ENCODE results near the gene KIF26B.

Gene KIF26B

DNA sequence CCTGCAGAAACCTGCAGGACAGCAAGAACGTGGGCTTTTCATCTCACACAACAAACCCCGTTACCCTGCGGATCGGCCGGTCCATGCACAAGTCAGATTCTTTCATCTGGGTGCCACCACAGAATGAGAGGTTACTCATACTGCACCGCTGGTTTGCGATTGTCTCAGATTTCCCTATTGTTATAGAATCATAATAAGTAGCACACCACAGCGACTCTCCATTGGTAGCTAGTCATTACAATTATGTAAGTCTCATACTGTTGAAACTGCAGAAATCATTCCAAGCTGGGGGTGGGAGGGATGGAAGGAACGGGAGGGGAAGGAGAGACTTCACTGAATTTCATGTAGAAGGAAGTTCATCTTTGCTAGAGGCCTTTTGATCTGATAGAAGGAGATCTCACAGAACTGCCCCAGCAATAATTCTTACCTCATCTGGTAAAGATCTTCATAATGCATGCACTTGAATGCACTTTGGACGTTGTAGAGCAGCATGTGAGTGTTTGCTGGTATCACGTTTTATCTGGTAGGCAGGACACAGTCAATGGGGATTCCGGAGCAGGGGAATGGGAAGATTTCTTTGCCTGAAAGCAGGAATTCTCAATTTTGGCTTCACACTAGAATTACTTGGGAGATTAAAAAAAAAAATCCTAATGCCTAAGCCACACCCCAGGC is 221.1 kb downstream of the KIF26B start:
- no peaks in the 10 kb centered on the region for H3K36me3 ChIP-seq (ENCODE audit: low read length)
- H3F3A ChIP-seq (ENCODE audit: insufficient read depth) = no peaks in the 10 kb centered on the region
- no peak overlapping the region for H2AFZ ChIP-seq (ENCODE audit: low read depth, low read length, severe bottlenecking)
- no peak for TF ChIP-seq EZH2phosphoT487 (conservative IDR thresholded peaks at IDR 0.05; ENCODE audit: low read length)
- TF ChIP-seq, protein P1, sequence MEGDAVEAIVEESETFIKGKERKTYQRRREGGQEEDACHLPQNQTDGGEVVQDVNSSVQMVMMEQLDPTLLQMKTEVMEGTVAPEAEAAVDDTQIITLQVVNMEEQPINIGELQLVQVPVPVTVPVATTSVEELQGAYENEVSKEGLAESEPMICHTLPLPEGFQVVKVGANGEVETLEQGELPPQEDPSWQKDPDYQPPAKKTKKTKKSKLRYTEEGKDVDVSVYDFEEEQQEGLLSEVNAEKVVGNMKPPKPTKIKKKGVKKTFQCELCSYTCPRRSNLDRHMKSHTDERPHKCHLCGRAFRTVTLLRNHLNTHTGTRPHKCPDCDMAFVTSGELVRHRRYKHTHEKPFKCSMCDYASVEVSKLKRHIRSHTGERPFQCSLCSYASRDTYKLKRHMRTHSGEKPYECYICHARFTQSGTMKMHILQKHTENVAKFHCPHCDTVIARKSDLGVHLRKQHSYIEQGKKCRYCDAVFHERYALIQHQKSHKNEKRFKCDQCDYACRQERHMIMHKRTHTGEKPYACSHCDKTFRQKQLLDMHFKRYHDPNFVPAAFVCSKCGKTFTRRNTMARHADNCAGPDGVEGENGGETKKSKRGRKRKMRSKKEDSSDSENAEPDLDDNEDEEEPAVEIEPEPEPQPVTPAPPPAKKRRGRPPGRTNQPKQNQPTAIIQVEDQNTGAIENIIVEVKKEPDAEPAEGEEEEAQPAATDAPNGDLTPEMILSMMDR (IDR thresholded peaks at IDR 0.05; ENCODE audit: insufficient read depth, low read length, poor library complexity, severe bottlenecking) = no peak
- H3K4me3 ChIP-seq (ENCODE audit: insufficient read depth, low read length, poor library complexity, severe bottlenecking) = no peak overlapping the region
- no peaks in the 10 kb centered on the region for H4K20me1 ChIP-seq (ENCODE audit: low read depth, low read length)
- H3K9ac ChIP-seq (ENCODE audit: low read length) = no peak overlapping the region
- H3K27me3 ChIP-seq (ENCODE audit: low read length) = no peaks in the 10 kb centered on the region
- H3K4me2 ChIP-seq (ENCODE audit: low read depth, low read length, poor library complexity, severe bottlenecking) = no peak overlapping the region
- H3K27ac ChIP-seq (ENCODE audit: low read depth, low read length) = no peak overlapping the region
- no peaks in the 10 kb centered on the region for H3K79me2 ChIP-seq (ENCODE audit: insufficient read depth, low read length)
- H3K9me3 ChIP-seq (ENCODE audit: insufficient read depth, low read length) = no peaks in the 10 kb centered on the region
- H3K9me2 ChIP-seq (replicated peaks; ENCODE audit: insufficient read depth, low read length) = no peaks in the 10 kb centered on the region

DNA sequence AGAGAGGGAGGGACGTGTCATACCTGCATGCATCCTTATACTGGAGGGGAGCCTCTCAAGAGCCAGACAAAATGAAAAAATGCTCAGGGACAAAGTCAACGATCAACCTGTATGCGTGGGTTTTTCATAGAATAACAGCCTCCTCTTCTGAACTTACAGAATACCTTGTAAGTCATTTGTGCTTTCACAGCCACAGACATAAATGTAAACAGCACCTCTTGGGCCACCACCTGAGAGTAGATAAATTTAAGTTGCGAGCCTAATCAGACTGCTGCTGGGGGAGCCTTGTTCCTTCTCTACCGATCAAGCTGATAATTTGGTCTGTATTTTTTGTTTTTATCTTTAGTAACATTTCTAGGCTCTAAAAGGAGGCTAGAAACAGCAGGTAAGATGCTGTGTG is 223.1 kb downstream of the KIF26B start:
- H2AFZ ChIP-seq (ENCODE audit: low read depth, low read length, severe bottlenecking) = no peak overlapping the region
- no peaks in the 10 kb centered on the region for H4K20me1 ChIP-seq (ENCODE audit: low read depth, low read length)
- TF ChIP-seq, protein P1 (IDR thresholded peaks at IDR 0.05; ENCODE audit: insufficient read depth, low read length, poor library complexity, severe bottlenecking) = no peak
- TF ChIP-seq EZH2phosphoT487 (conservative IDR thresholded peaks at IDR 0.05; ENCODE audit: low read length) = no peak
- no peak overlapping the region for H3K4me3 ChIP-seq (ENCODE audit: insufficient read depth, low read length, poor library complexity, severe bottlenecking)
- no peaks in the 10 kb centered on the region for H3K27me3 ChIP-seq (ENCODE audit: low read length)
- no peaks in the 10 kb centered on the region for H3K36me3 ChIP-seq (ENCODE audit: low read length)
- no peak overlapping the region for H3K4me2 ChIP-seq (ENCODE audit: low read depth, low read length, poor library complexity, severe bottlenecking)
- no peak overlapping the region for H3K9ac ChIP-seq (ENCODE audit: low read length)
- no peaks in the 10 kb centered on the region for H3F3A ChIP-seq (ENCODE audit: insufficient read depth)
- no peaks in the 10 kb centered on the region for H3K9me2 ChIP-seq (replicated peaks; ENCODE audit: insufficient read depth, low read length)
- H3K27ac ChIP-seq (ENCODE audit: low read depth, low read length) = no peak overlapping the region
- no peaks in the 10 kb centered on the region for H3K9me3 ChIP-seq (ENCODE audit: insufficient read depth, low read length)
- no peaks in the 10 kb centered on the region for H3K79me2 ChIP-seq (ENCODE audit: insufficient read depth, low read length)

DNA sequence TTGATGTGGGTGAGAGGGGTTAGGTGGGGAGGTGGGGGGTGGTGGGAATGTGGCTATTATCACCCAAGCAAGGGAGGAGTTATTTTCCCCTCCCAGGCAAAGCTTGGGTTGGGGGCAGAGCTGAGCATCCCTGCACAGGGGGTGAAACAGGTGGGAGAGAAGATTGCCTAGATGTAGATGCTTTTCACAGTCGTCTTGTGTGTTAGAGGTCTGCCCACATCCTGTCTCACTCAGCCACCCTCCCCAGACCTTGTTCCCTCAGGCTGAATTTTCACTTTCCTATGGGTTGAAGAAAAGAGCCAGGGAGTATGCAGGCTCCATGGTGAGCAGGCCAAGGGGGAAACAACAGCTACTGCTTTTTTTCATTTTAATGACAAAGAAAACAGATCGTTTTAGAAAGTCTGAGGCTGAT is 223.5 kb downstream of the KIF26B start:
- no peak for TF ChIP-seq EZH2phosphoT487 (conservative IDR thresholded peaks at IDR 0.05; ENCODE audit: low read length)

DNA sequence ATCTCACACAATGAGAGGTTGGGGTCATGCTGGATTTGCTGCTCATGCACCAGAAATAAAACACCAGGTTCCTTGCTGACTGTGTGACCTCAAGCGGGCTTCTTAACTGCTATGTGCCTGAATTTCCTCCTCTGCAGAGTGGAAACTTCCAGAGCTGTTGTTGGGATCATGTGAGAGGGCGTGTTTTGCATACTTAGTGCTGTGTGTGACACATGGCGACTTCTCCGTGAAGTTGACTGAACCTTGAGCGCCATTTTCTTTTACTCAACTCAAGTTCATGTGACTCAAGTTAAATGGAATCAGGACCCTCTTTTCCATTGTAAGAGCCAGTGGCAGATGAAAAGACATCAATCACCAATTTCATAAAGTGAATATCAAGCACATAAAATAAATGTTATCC is 224.0 kb downstream of the KIF26B start:
- TF ChIP-seq EZH2phosphoT487 (conservative IDR thresholded peaks at IDR 0.05; ENCODE audit: low read length) = no peak
- TF ChIP-seq, protein P1 (IDR thresholded peaks at IDR 0.05; ENCODE audit: insufficient read depth, low read length, poor library complexity, severe bottlenecking) = no peak
- Histone ChIP-seq H3K27me3 (ENCODE audit: low read length) (no peaks in the 10 kb centered on the region), H3F3A (ENCODE audit: insufficient read depth) (no peaks in the 10 kb centered on the region), H3K79me2 (ENCODE audit: insufficient read depth, low read length) (no peaks in the 10 kb centered on the region), H3K36me3 (ENCODE audit: low read length) (no peaks in the 10 kb centered on the region), H2AFZ (ENCODE audit: low read depth, low read length, severe bottlenecking) (no peak overlapping the region), H3K4me3 (ENCODE audit: insufficient read depth, low read length, poor library complexity, severe bottlenecking) (no peak overlapping the region), H3K9me3 (ENCODE audit: insufficient read depth, low read length) (no peaks in the 10 kb centered on the region), H3K9ac (ENCODE audit: low read length) (no peak overlapping the region), H3K27ac (ENCODE audit: low read depth, low read length) (no peak overlapping the region), H3K9me2 (replicated peaks; ENCODE audit: insufficient read depth, low read length) (no peaks in the 10 kb centered on the region), H4K20me1 (ENCODE audit: low read depth, low read length) (no peaks in the 10 kb centered on the region), H3K4me2 (ENCODE audit: low read depth, low read length, poor library complexity, severe bottlenecking) (no peak overlapping the region)

More for the DNA sequence above, 223.5 kb downstream of the KIF26B start:
- Histone ChIP-seq H3K9me2 (replicated peaks; ENCODE audit: insufficient read depth, low read length) (no peaks in the 10 kb centered on the region), H3K4me3 (ENCODE audit: insufficient read depth, low read length, poor library complexity, severe bottlenecking) (no peak overlapping the region), H4K20me1 (ENCODE audit: low read depth, low read length) (no peaks in the 10 kb centered on the region), H3K9me3 (ENCODE audit: insufficient read depth, low read length) (no peaks in the 10 kb centered on the region), H3K27ac (ENCODE audit: low read depth, low read length) (no peak overlapping the region), H3K9ac (ENCODE audit: low read length) (no peak overlapping the region), H2AFZ (ENCODE audit: low read depth, low read length, severe bottlenecking) (no peak overlapping the region), H3K36me3 (ENCODE audit: low read length) (no peaks in the 10 kb centered on the region), H3K79me2 (ENCODE audit: insufficient read depth, low read length) (no peaks in the 10 kb centered on the region), H3K4me2 (ENCODE audit: low read depth, low read length, poor library complexity, severe bottlenecking) (no peak overlapping the region), H3K27me3 (ENCODE audit: low read length) (no peaks in the 10 kb centered on the region), H3F3A (ENCODE audit: insufficient read depth) (no peaks in the 10 kb centered on the region)

All from SU-DHL-6 (cell line).